ENCODE results near the gene LRRFIP2. TPM values are rescaled to one million over a fixed set of nuclear protein-coding genes. Genes with fewer than 3 reads are reported as not detected.

The LRRFIP2 gene
- polyA plus RNA-seq, 2 donors = 43.3 to 59.3 TPM

- 33 to 36% methylated on average over 2 of the region's 2 CpGs for WGBS, 2 donors
- Histone ChIP-seq H3K27me3 (ENCODE audit: control insufficient read depth in 1 of 2, insufficient read depth in 2 of 2, low read length in 2 of 2) (no peaks in the 10 kb centered on the region), H3K4me1 (ENCODE audit: control insufficient read depth in 2 of 2, insufficient read depth in 2 of 2, low read length in 1 of 2) (peaks cover 0 to 2% of the 10 kb centered on the region in 2 donors), H3K27ac (ENCODE audit: low read depth in 2 of 2, low read length in 1 of 2) (no peak overlapping the region), H3K36me3 (ENCODE audit: control insufficient read depth in 2 of 2, insufficient read depth in 2 of 2, low read length in 1 of 2) (no peaks in the 10 kb centered on the region), H3K9me3 (ENCODE audit: control insufficient read depth in 2 of 2, insufficient read depth in 1 of 2, low read depth in 1 of 2, low read length in 1 of 2) (no peaks in the 10 kb centered on the region), H3K4me3 (ENCODE audit: low read depth in 1 of 2, low read length in 2 of 2) (no peak overlapping the region)
Observed at GRCh38 chr3:37197810-37198371, 23.5 kb upstream of the LRRFIP2 start.

- Histone ChIP-seq H3K4me3 (ENCODE audit: low read depth in 1 of 2, low read length in 2 of 2) (no peak overlapping the region), H3K27ac (ENCODE audit: low read depth in 2 of 2, low read length in 1 of 2) (no peak overlapping the region), H3K4me1 (ENCODE audit: control insufficient read depth in 2 of 2, insufficient read depth in 2 of 2, low read length in 1 of 2) (peaks cover 0 to 2% of the 10 kb centered on the region in 2 donors), H3K27me3 (ENCODE audit: control insufficient read depth in 1 of 2, insufficient read depth in 2 of 2, low read length in 2 of 2) (no peaks in the 10 kb centered on the region), H3K9me3 (ENCODE audit: control insufficient read depth in 2 of 2, insufficient read depth in 1 of 2, low read depth in 1 of 2, low read length in 1 of 2) (no peaks in the 10 kb centered on the region), H3K36me3 (ENCODE audit: control insufficient read depth in 2 of 2, insufficient read depth in 2 of 2, low read length in 1 of 2) (no peaks in the 10 kb centered on the region)
- 89 to 94% methylated on average over 5 of the region's 5 CpGs for WGBS, 2 donors
Observed at GRCh38 chr3:37194533-37194932, 20.2 kb upstream of the LRRFIP2 start.

- Histone ChIP-seq H3K36me3 (ENCODE audit: control insufficient read depth in 2 of 2, insufficient read depth in 2 of 2, low read length in 1 of 2) (no peaks in the 10 kb centered on the region), H3K4me1 (ENCODE audit: control insufficient read depth in 2 of 2, insufficient read depth in 2 of 2, low read length in 1 of 2) (no peaks in the 10 kb centered on the region), H3K27ac (ENCODE audit: low read depth in 2 of 2, low read length in 1 of 2) (no peak overlapping the region), H3K27me3 (ENCODE audit: control insufficient read depth in 1 of 2, insufficient read depth in 2 of 2, low read length in 2 of 2) (no peaks in the 10 kb centered on the region), H3K4me3 (ENCODE audit: low read depth in 1 of 2, low read length in 2 of 2) (no peak overlapping the region), H3K9me3 (ENCODE audit: control insufficient read depth in 2 of 2, insufficient read depth in 1 of 2, low read depth in 1 of 2, low read length in 1 of 2) (no peaks in the 10 kb centered on the region)
- WGBS, 2 donors = 92 to 96% methylated on average over 1 of the region's 1 CpG
Observed at GRCh38 chr3:37190667-37191066, 16.3 kb upstream of the LRRFIP2 start.

- no peaks in the 10 kb centered on the region for H3K9me3 ChIP-seq (ENCODE audit: control insufficient read depth in 2 of 2, insufficient read depth in 1 of 2, low read depth in 1 of 2, low read length in 1 of 2)
- H3K4me1 ChIP-seq (ENCODE audit: control insufficient read depth in 2 of 2, insufficient read depth in 2 of 2, low read length in 1 of 2) = no peaks in the 10 kb centered on the region
- no peak overlapping the region for H3K4me3 ChIP-seq (ENCODE audit: low read depth in 1 of 2, low read length in 2 of 2)
- no peak overlapping the region for H3K27ac ChIP-seq (ENCODE audit: low read depth in 2 of 2, low read length in 1 of 2)
- WGBS, 2 donors = 83 to 84% methylated on average over 4 of the region's 4 CpGs
- no peaks in the 10 kb centered on the region for H3K36me3 ChIP-seq (ENCODE audit: control insufficient read depth in 2 of 2, insufficient read depth in 2 of 2, low read length in 1 of 2)
- H3K27me3 ChIP-seq (ENCODE audit: control insufficient read depth in 1 of 2, insufficient read depth in 2 of 2, low read length in 2 of 2) = no peaks in the 10 kb centered on the region
Observed at GRCh38 chr3:37189109-37189508, 14.7 kb upstream of the LRRFIP2 start.

- no peaks in the 10 kb centered on the region for H3K4me1 ChIP-seq (ENCODE audit: control insufficient read depth in 2 of 2, insufficient read depth in 2 of 2, low read length in 1 of 2)
- 26 to 51% methylated on average over 5 of the region's 5 CpGs for WGBS, 2 donors
- H3K36me3 ChIP-seq (ENCODE audit: control insufficient read depth in 2 of 2, insufficient read depth in 2 of 2, low read length in 1 of 2) = no peaks in the 10 kb centered on the region
- peak overlapping the region; percentile 85 to 88 for H3K27ac ChIP-seq (ENCODE audit: low read depth in 2 of 2, low read length in 1 of 2)
- H3K4me3 ChIP-seq (ENCODE audit: low read depth in 1 of 2, low read length in 2 of 2) = no peak overlapping the region
- H3K27me3 ChIP-seq (ENCODE audit: control insufficient read depth in 1 of 2, insufficient read depth in 2 of 2, low read length in 2 of 2) = no peaks in the 10 kb centered on the region
- H3K9me3 ChIP-seq (ENCODE audit: control insufficient read depth in 2 of 2, insufficient read depth in 1 of 2, low read depth in 1 of 2, low read length in 1 of 2) = no peaks in the 10 kb centered on the region
Observed at GRCh38 chr3:37183976-37184375, 9.6 kb upstream of the LRRFIP2 start.

GRCh38 chr3:37183375-37183831, 9.0 kb upstream of the LRRFIP2 start:
- Histone ChIP-seq H3K27me3 (ENCODE audit: control insufficient read depth in 1 of 2, insufficient read depth in 2 of 2, low read length in 2 of 2) (no peaks in the 10 kb centered on the region), H3K27ac (ENCODE audit: low read depth in 2 of 2, low read length in 1 of 2) (peak overlapping the region in 1 of 2 donors; percentile 88), H3K4me3 (ENCODE audit: low read depth in 1 of 2, low read length in 2 of 2) (no peak overlapping the region), H3K4me1 (ENCODE audit: control insufficient read depth in 2 of 2, insufficient read depth in 2 of 2, low read length in 1 of 2) (peaks cover 0 to 2% of the 10 kb centered on the region in 2 donors), H3K9me3 (ENCODE audit: control insufficient read depth in 2 of 2, insufficient read depth in 1 of 2, low read depth in 1 of 2, low read length in 1 of 2) (no peaks in the 10 kb centered on the region), H3K36me3 (ENCODE audit: control insufficient read depth in 2 of 2, insufficient read depth in 2 of 2, low read length in 1 of 2) (no peaks in the 10 kb centered on the region)
- WGBS, 2 donors = 37 to 57% methylated on average over 3 of the region's 3 CpGs

- no peaks in the 10 kb centered on the region for H3K27me3 ChIP-seq (ENCODE audit: control insufficient read depth in 1 of 2, insufficient read depth in 2 of 2, low read length in 2 of 2)
- peaks cover 0 to 3% of the 10 kb centered on the region in 2 donors for H3K4me1 ChIP-seq (ENCODE audit: control insufficient read depth in 2 of 2, insufficient read depth in 2 of 2, low read length in 1 of 2)
- H3K4me3 ChIP-seq (ENCODE audit: low read depth in 1 of 2, low read length in 2 of 2) = no peak overlapping the region
- no peaks in the 10 kb centered on the region for H3K36me3 ChIP-seq (ENCODE audit: control insufficient read depth in 2 of 2, insufficient read depth in 2 of 2, low read length in 1 of 2)
- peak overlapping the region; percentile 87 to 88 for H3K27ac ChIP-seq (ENCODE audit: low read depth in 2 of 2, low read length in 1 of 2)
- H3K9me3 ChIP-seq (ENCODE audit: control insufficient read depth in 2 of 2, insufficient read depth in 1 of 2, low read depth in 1 of 2, low read length in 1 of 2) = no peaks in the 10 kb centered on the region
Observed at GRCh38 chr3:37182816-37183215, 8.4 kb upstream of the LRRFIP2 start.

GRCh38 chr3:37181756-37182155, 7.4 kb upstream of the LRRFIP2 start:
- peak overlapping the region; percentile 86 to 90 for H3K27ac ChIP-seq (ENCODE audit: low read depth in 2 of 2, low read length in 1 of 2)
- 50 to 59% methylated on average over 7 of the region's 7 CpGs for WGBS, 2 donors
- H3K9me3 ChIP-seq (ENCODE audit: control insufficient read depth in 2 of 2, insufficient read depth in 1 of 2, low read depth in 1 of 2, low read length in 1 of 2) = no peaks in the 10 kb centered on the region
- H3K4me3 ChIP-seq (ENCODE audit: low read depth in 1 of 2, low read length in 2 of 2) = no peak overlapping the region
- H3K4me1 ChIP-seq (ENCODE audit: control insufficient read depth in 2 of 2, insufficient read depth in 2 of 2, low read length in 1 of 2) = peaks cover 0 to 3% of the 10 kb centered on the region in 2 donors
- no peaks in the 10 kb centered on the region for H3K27me3 ChIP-seq (ENCODE audit: control insufficient read depth in 1 of 2, insufficient read depth in 2 of 2, low read length in 2 of 2)
- no peaks in the 10 kb centered on the region for H3K36me3 ChIP-seq (ENCODE audit: control insufficient read depth in 2 of 2, insufficient read depth in 2 of 2, low read length in 1 of 2)

- Histone ChIP-seq H3K9me3 (ENCODE audit: control insufficient read depth in 2 of 2, insufficient read depth in 1 of 2, low read depth in 1 of 2, low read length in 1 of 2) (no peaks in the 10 kb centered on the region), H3K27me3 (ENCODE audit: control insufficient read depth in 1 of 2, insufficient read depth in 2 of 2, low read length in 2 of 2) (no peaks in the 10 kb centered on the region), H3K4me3 (ENCODE audit: low read depth in 1 of 2, low read length in 2 of 2) (no peak overlapping the region), H3K36me3 (ENCODE audit: control insufficient read depth in 2 of 2, insufficient read depth in 2 of 2, low read length in 1 of 2) (no peaks in the 10 kb centered on the region), H3K4me1 (ENCODE audit: control insufficient read depth in 2 of 2, insufficient read depth in 2 of 2, low read length in 1 of 2) (peaks cover 0 to 3% of the 10 kb centered on the region in 2 donors), H3K27ac (ENCODE audit: low read depth in 2 of 2, low read length in 1 of 2) (no peak overlapping the region)
- WGBS, 2 donors = 82 to 88% methylated on average over 2 of the region's 2 CpGs
Observed at GRCh38 chr3:37179144-37179967, 5.0 kb upstream of the LRRFIP2 start.
